Duodenal mucosa (tissue), 2 donors: ENCODE results near the gene MPRIP.

Experiments
- H3K27ac ChIP-seq: one replicate; pipeline ENCODE4 v1.7.0; 2013; ENCODE audit warnings: low read depth, low read length
- H3K27me3 ChIP-seq, 2 donors: one replicate each; pipeline ENCODE4 v1.7.0; 2013; ENCODE audit warnings: low read length in 2 of 2, control low read depth in 1 of 2; ENCODE audit not compliant: insufficient read depth in 2 of 2, control insufficient read depth in 1 of 2
- H3K36me3 ChIP-seq, 2 donors: one replicate each; pipeline ENCODE4 v1.7.0; 2013; ENCODE audit warnings: low read length in 2 of 2, control low read depth in 1 of 2; ENCODE audit not compliant: insufficient read depth in 2 of 2, control insufficient read depth in 1 of 2
- H3K4me1 ChIP-seq, 2 donors: one replicate each; pipeline ENCODE4 v1.7.0; 2013; ENCODE audit warnings: low read length in 2 of 2, control low read depth in 1 of 2; ENCODE audit not compliant: insufficient read depth in 2 of 2, control insufficient read depth in 1 of 2
- H3K4me3 ChIP-seq, 2 donors: one replicate each; pipeline ENCODE4 v1.7.0; 2013; ENCODE audit warnings: low read length in 2 of 2, low read depth in 1 of 2
- H3K9ac ChIP-seq, 2 donors: one replicate each; pipeline ENCODE4 v1.7.0; 2013; ENCODE audit warnings: low read length in 2 of 2, low read depth in 1 of 2
- H3K9me3 ChIP-seq, 2 donors: one replicate each; pipeline ENCODE4 v1.7.0; 2013; ENCODE audit warnings: low read length in 2 of 2, control low read depth in 1 of 2; ENCODE audit not compliant: control insufficient read depth in 1 of 2

MPRIP gene

DNA sequence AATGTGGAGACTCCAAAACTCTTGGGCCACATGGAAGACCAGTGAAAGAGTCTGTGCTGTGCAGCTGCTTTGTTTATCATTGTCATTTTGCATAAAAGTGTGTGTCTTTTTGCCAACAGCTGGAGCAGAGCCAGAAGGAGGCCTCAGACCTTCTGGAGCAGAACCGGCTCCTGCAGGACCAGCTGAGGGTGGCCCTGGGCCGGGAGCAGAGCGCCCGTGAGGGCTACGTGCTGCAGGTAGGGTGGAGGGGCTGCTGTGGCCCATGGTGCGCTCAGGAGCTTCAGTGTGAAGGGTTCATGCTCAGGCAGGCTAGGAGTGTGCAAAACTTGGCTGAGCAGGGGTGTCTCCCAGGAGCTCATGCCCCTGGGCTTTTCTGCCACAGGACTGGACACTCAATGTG is 118.9 kb downstream of the MPRIP start:
- Histone ChIP-seq H3K4me1 (no peaks in the 10 kb centered on the region), H3K36me3 (peaks cover 55 to 92% of the 10 kb centered on the region in 2 donors), H3K27ac (no peak overlapping the region), H3K9me3 (no peaks in the 10 kb centered on the region), H3K27me3 (no peaks in the 10 kb centered on the region), H3K4me3 (no peak overlapping the region), H3K9ac (no peak overlapping the region)

DNA sequence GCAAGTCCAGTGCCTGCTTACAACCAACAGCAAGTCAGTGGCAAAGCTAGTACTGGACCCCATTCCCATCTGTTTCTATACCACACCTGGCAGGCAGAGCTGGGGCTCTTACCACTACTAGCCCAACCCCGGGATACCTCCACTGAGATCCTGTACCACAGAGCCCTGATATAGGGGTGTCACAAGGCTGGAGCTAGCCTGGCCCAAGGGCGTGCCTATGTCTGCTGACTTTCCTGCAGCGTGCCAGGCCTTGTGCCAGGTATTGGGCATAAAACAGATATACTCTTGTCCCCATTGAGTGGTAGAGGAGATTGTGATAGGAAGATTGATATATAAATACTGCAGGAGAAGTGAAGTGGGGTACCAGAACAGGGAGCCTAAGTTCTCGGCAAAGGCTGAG is 119.5 kb downstream of the MPRIP start:
- Histone ChIP-seq H3K27me3 (no peaks in the 10 kb centered on the region), H3K9ac (no peak overlapping the region), H3K27ac (no peak overlapping the region), H3K36me3 (peaks cover 55 to 92% of the 10 kb centered on the region in 2 donors), H3K4me1 (no peaks in the 10 kb centered on the region), H3K9me3 (no peaks in the 10 kb centered on the region), H3K4me3 (no peak overlapping the region)

- no peak overlapping the region for H3K27ac ChIP-seq
- no peaks in the 10 kb centered on the region for H3K27me3 ChIP-seq
- no peak overlapping the region for H3K9ac ChIP-seq
- no peaks in the 10 kb centered on the region for H3K4me1 ChIP-seq
- no peaks in the 10 kb centered on the region for H3K9me3 ChIP-seq
- H3K4me3 ChIP-seq: no peak overlapping the region
- peaks cover 56 to 97% of the 10 kb centered on the region in 2 donors for H3K36me3 ChIP-seq
Measured at GRCh38 chr17:17164156-17164555, 121.9 kb downstream of the MPRIP start.

DNA sequence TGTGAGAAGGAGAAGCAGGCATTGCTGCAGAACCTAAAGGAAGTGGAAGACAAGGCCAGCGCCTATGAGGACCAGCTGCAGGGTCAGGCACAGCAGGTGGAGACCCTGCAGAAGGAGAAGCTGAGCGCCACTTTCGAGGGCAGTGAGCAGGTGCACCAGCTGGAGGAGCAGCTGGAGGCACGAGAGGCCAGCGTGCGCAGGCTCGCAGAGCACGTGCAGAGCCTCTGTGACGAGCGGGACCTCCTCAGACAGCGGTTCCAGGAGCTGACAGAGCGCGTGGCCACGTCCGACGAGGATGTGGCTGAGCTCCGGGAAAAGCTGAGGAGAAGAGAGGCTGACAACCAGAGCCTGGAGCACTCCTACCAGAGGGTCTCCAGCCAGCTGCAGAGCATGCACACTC is 122.4 kb downstream of the MPRIP start:
- Histone ChIP-seq H3K27ac (no peak overlapping the region), H3K4me3 (no peak overlapping the region), H3K4me1 (no peaks in the 10 kb centered on the region), H3K9ac (no peak overlapping the region), H3K9me3 (no peaks in the 10 kb centered on the region), H3K27me3 (no peaks in the 10 kb centered on the region), H3K36me3 (peaks cover 56 to 97% of the 10 kb centered on the region in 2 donors)

DNA sequence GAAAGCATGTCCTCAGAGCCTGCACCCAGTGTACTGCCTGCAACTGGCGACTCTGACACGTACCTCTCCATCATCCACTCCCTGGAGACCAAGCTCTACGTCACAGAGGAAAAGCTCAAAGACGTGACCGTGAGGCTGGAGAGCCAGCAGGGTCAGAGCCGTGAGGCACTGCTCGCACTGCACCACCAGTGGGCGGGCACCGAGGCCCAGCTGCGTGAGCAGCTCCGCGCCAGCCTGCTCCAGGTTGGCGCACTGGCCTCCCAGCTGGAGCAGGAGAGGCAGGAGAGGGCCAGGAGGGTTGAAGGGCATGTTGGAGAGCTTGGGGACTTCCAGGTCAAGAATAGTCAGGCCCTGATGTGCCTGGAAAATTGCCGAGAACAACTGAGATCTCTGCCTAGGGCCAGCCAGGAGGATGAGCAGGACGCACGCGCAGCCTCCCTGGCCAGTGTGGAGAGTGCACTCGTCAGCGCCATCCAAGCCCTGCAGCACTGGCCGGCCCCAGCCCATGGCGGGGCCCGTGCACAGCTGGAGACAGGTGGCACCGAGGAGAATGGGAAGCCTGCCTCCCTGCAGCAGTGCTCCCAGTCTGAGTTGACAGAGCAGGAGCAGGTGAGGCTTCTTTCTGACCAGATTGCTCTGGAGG is 123.5 kb downstream of the MPRIP start:
- H3K9ac ChIP-seq: no peak overlapping the region
- H3K27ac ChIP-seq: no peak overlapping the region
- peaks cover 50 to 90% of the 10 kb centered on the region in 2 donors for H3K36me3 ChIP-seq
- no peaks in the 10 kb centered on the region for H3K4me1 ChIP-seq
- H3K9me3 ChIP-seq: no peaks in the 10 kb centered on the region
- H3K27me3 ChIP-seq: no peaks in the 10 kb centered on the region
- no peak overlapping the region for H3K4me3 ChIP-seq

GRCh38 chr17:17166446-17166845 is 124.2 kb downstream of the MPRIP start:
- peaks cover 46 to 89% of the 10 kb centered on the region in 2 donors for H3K36me3 ChIP-seq

DNA sequence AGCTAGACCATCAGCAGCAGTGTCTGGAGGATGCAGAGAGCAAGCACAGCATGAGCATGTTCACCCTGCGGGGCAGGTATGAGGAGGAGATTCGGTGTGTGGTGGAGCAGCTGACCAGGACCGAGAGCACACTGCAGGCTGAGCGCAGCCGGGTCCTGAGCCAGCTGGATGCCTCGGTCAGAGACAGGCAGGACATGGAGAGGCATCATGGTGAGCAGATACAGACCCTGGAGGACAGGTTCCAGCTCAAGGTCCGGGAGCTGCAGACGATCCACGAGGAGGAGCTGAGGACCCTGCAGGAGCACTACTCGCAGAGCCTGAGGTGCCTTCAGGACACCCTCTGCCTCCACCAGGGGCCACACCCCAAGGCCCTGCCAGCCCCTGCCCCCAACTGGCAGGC is 125.1 kb downstream of the MPRIP start:
- Histone ChIP-seq H3K36me3 (peaks cover 48 to 89% of the 10 kb centered on the region in 2 donors), H3K27ac (no peak overlapping the region), H3K9ac (no peak overlapping the region)

More at GRCh38 chr17:17166446-17166845, 124.2 kb downstream of the MPRIP start:
- Histone ChIP-seq H3K9me3 (no peaks in the 10 kb centered on the region), H3K27me3 (no peaks in the 10 kb centered on the region), H3K4me3 (no peak overlapping the region), H3K27ac (no peak overlapping the region), H3K9ac (no peak overlapping the region), H3K4me1 (no peaks in the 10 kb centered on the region)

DNA sequence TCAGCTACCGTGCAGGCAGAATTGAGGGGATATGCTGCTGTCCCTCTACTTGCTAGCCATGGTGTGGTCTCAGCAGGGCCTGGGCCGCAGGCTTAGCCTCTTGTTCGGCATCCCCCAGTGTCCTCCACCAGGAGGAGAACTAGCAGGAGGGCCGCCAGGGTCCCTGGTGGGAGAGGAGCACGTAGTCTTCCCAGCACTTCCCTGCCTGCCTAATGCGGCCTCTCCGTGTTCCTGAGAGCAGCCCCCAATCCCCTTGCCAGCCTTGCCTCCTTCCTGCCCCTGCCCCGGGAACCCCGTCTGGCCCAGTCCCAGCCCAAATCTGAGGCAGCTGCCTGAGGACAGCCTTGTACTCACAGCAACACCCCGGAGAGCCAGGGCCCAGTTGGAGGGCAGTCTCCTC is 125.7 kb downstream of the MPRIP start:
- Histone ChIP-seq H3K36me3 (peaks cover 52 to 89% of the 10 kb centered on the region in 2 donors), H3K4me3 (no peak overlapping the region), H3K4me1 (no peaks in the 10 kb centered on the region), H3K27ac (no peak overlapping the region), H3K27me3 (no peaks in the 10 kb centered on the region), H3K9me3 (no peaks in the 10 kb centered on the region), H3K9ac (no peak overlapping the region)

More for the DNA sequence above, 125.1 kb downstream of the MPRIP start:
- no peaks in the 10 kb centered on the region for H3K4me1 ChIP-seq
- H3K27me3 ChIP-seq: no peaks in the 10 kb centered on the region
- no peak overlapping the region for H3K4me3 ChIP-seq
- H3K9me3 ChIP-seq: no peaks in the 10 kb centered on the region

GRCh38 chr17:17168401-17168800 is 126.1 kb downstream of the MPRIP start:
- H3K27ac ChIP-seq: no peak overlapping the region
- no peak overlapping the region for H3K4me3 ChIP-seq

DNA sequence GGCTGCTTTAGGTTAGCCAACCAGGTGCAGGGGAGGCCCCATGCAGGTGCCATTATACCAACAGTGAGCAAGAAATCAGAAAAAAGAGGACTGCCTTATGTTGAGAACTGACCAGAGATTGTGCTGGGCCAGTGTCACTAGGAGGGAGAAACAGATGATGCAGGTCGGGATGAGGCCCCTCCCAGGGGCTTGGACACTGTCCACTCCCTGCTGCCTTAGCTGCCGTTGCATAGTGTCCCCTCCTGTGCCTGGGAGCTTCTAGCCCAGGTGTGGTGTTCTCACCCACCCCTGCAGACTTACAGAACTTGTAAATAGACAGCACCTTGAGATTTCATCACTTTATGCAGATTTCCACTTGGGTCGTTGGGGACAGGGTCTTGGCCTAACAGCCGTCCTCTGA is 127.1 kb downstream of the MPRIP start:
- H3K4me3 ChIP-seq: no peak overlapping the region
- H3K9ac ChIP-seq: no peak overlapping the region
- H3K27me3 ChIP-seq: no peaks in the 10 kb centered on the region
- peaks cover 60 to 91% of the 10 kb centered on the region in 2 donors for H3K36me3 ChIP-seq
- no peaks in the 10 kb centered on the region for H3K4me1 ChIP-seq
- H3K9me3 ChIP-seq: no peaks in the 10 kb centered on the region
- H3K27ac ChIP-seq: no peak overlapping the region

More at GRCh38 chr17:17168401-17168800, 126.1 kb downstream of the MPRIP start:
- Histone ChIP-seq H3K9me3 (no peaks in the 10 kb centered on the region), H3K4me1 (no peaks in the 10 kb centered on the region), H3K36me3 (peaks cover 56 to 89% of the 10 kb centered on the region in 2 donors), H3K9ac (no peak overlapping the region), H3K27me3 (no peaks in the 10 kb centered on the region)
